AG20443 (cell line): ENCODE measurements around the gene ADGRE2.
"Not testable (repeated sequence)": the region's sequence is repeated elsewhere in the genome, so short reads cannot be mapped to it uniquely, and the experiment has no call there.

Experiments
- DNase-seq: peaks from one replicate; pipeline ENCODE4 v3.0.0; 2012; ENCODE audit warnings: low spot score, mixed read lengths

The ADGRE2 gene

GRCh38 chr19:14779151-14779550 lies 791 bp upstream of the ADGRE2 start:
- no peak for DNase-seq

- not testable (repeated sequence) for DNase-seq
Measured at GRCh38 chr19:14777645-14778044, 715 bp downstream of the ADGRE2 start.

- DNase-seq: no peak
Measured at GRCh38 chr19:14775869-14776586, 2.3 kb downstream of the ADGRE2 start.

GRCh38 chr19:14775326-14775725 lies 3.0 kb downstream of the ADGRE2 start:
- not testable (repeated sequence) for DNase-seq

GRCh38 chr19:14774373-14774772 lies 4.0 kb downstream of the ADGRE2 start:
- no peak for DNase-seq

GRCh38 chr19:14773722-14774121 lies 4.6 kb downstream of the ADGRE2 start:
- DNase-seq: not testable (repeated sequence)

GRCh38 chr19:14772995-14773394 lies 5.4 kb downstream of the ADGRE2 start:
- no peak for DNase-seq

GRCh38 chr19:14772467-14772866 lies 5.9 kb downstream of the ADGRE2 start:
- no peak for DNase-seq

GRCh38 chr19:14770944-14771839 lies 7.2 kb downstream of the ADGRE2 start:
- DNase-seq: no peak

- DNase-seq: no peak
Measured at GRCh38 chr19:14770136-14770535, 8.2 kb downstream of the ADGRE2 start.

GRCh38 chr19:14769201-14769600 lies 9.2 kb downstream of the ADGRE2 start:
- no peak for DNase-seq

GRCh38 chr19:14768001-14768400 lies 10.4 kb downstream of the ADGRE2 start:
- no peak for DNase-seq

- DNase-seq: no peak
Measured at GRCh38 chr19:14767466-14767971, 10.8 kb downstream of the ADGRE2 start.

- not testable (repeated sequence) for DNase-seq
Measured at GRCh38 chr19:14765841-14766240, 12.5 kb downstream of the ADGRE2 start.

GRCh38 chr19:14765403-14765802 lies 13.0 kb downstream of the ADGRE2 start:
- DNase-seq: not testable (repeated sequence)

- DNase-seq: no peak
Measured at GRCh38 chr19:14764401-14764800, 14.0 kb downstream of the ADGRE2 start.

- DNase-seq: no peak
Measured at GRCh38 chr19:14763497-14764145, 14.7 kb downstream of the ADGRE2 start.

GRCh38 chr19:14762111-14762510 lies 16.2 kb downstream of the ADGRE2 start:
- no peak for DNase-seq

- DNase-seq: no peak
Measured at GRCh38 chr19:14761607-14762006, 16.8 kb downstream of the ADGRE2 start.

- DNase-seq: no peak
Measured at GRCh38 chr19:14758816-14759215, 19.5 kb downstream of the ADGRE2 start.

- DNase-seq: no peak
Measured at GRCh38 chr19:14748601-14749000, 29.8 kb downstream of the ADGRE2 start.

GRCh38 chr19:14746886-14747285 lies 31.5 kb downstream of the ADGRE2 start:
- DNase-seq: no peak
